K562 treated with DMSO at 1 percent for 4 hours (cell line): ENCODE data around the gene CD93. TPM values are rescaled to one million over a fixed set of nuclear protein-coding genes. Genes with fewer than 3 reads are reported as not detected.

ENCODE experiments used
- total RNA-seq: library from RNA; unstranded; fragments of 300-600 nt; gene quantifications from 2 replicates; pipeline ENCODE4 v1.2.3, GENCODE V29; 2022; ENCODE audit not compliant: insufficient read depth

Gene CD93, protein sequence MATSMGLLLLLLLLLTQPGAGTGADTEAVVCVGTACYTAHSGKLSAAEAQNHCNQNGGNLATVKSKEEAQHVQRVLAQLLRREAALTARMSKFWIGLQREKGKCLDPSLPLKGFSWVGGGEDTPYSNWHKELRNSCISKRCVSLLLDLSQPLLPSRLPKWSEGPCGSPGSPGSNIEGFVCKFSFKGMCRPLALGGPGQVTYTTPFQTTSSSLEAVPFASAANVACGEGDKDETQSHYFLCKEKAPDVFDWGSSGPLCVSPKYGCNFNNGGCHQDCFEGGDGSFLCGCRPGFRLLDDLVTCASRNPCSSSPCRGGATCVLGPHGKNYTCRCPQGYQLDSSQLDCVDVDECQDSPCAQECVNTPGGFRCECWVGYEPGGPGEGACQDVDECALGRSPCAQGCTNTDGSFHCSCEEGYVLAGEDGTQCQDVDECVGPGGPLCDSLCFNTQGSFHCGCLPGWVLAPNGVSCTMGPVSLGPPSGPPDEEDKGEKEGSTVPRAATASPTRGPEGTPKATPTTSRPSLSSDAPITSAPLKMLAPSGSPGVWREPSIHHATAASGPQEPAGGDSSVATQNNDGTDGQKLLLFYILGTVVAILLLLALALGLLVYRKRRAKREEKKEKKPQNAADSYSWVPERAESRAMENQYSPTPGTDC
- total RNA-seq = not detected in 2 replicates

DNA sequence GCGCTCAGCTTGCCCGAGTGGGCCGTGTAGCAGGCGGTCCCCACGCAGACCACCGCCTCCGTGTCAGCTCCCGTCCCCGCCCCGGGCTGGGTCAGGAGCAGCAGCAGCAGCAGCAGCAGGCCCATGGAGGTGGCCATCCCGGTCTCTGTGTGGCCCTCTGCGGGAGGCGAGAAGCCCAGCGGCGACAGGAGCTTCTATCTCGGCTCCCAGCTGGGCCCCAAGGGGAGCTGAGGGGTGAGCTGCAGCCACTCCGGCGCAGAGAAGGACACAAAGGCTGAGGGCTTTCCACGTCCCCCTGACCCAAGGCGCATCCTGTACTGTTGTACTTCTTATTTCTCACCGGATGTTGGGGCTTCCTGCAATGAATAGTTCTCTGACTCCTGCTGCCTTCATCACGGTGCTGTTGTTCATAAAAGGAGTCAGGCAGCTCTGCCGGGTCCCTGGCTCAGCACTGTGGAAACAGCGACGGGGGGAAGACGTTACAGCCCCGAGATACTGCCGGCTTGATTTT is at the start of gene CD93:
Gene CD93, minus strand, starts transcription at position 269 of the 511 bp plus-strand sequence. Its CDS starts 132 bp downstream, at position 137.

DNA sequence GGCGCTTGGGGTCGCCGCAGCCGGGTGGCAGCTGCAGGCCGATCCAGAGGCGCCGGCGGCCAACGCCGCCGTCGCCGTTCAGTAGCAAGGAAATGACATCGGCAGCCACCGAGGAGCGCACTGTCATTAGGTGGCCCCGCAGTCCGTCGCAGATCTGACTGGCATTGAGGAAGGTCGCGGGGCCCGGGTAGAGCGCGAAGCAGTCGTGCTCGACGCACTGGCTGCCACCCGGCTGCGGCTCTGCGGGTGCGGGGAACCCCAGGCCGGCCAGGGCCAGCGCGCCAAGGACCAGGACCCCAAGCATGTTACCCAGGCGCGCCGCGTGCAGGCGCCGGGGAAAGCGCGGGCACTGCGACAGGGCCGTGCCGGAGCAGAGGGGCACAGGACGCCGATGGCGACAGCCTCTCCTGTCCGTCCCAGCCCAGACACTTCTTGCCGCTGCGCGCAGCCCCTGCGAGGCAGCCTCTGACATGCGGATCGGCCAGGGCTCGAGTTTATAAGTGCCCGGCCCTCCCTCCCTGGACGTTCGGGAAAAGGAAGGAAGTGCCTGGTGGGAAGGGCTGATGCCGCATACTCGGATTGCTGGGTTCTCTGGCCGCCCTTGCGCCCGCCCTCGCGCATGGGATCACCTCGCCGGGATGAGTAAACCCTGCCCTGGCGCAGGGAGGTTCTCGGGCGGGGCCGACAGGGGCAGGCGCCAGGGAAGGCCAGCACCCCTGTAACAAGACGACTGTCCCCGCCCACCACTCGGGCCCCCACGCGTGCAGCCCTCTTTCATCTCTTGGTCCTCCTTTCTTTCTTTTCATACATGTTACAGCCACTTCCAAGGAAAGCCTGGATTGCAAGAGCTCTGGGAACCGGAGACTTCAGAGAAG is 36.7 kb downstream of the CD93 start, which contains the start of gene THBD:
Gene THBD, minus strand, starts transcription at position 472 of the 875 bp plus-strand sequence. Its CDS starts 168 bp downstream, at position 304.

DNA sequence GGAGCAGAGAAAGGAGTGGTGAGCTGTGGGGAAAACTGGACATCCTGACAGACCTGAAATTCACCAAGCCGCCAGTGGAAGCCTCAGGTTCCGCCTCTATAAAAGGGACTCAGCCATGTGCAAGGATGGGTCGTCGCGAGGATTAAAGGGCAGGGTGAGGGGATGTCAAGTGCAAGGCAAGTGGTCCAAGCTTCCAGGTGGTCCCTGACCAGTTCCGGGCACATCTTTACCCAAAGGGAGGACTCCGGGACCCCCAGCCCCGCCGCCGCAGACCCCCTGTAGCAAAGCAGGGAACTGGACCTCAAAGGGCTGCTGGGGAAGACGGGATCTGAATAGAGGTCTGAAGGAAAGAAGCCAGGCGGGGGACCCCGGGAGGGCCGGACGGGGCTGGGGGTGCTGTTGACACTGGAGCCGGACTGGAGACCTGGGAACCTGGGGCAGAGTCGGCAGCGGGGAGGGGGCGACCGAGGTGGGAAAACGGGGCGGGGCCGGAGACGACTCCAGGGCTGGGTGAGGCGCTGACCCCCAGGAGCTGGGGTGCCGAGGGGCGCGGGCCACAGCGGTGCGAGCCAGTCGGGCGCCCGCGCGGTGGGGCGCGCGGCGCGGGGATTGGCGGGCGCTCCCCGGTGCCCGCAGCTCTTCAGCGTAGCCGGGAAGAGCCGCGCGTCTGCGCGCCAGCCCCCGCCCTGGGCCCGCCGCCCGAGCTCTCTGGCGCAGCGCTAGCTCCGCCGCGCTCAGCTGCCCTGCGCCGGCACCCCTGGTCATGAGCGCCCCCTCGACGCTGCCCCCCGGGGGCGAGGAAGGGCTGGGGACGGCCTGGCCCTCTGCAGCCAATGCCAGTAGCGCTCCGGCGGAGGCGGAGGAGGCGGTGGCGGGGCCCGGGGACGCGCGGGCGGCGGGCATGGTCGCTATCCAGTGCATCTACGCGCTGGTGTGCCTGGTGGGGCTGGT is 51.1 kb downstream of the CD93 start, which contains the start of gene SSTR4:
Gene SSTR4, plus strand, starts transcription at position 592 of the 951 bp plus-strand sequence. Its CDS starts 172 bp downstream, at position 764.

Other genes starting within 250 kb of the CD93 start
- not detected in 2 replicates for gene SSTR4, start 51.0 kb downstream of the CD93 start, total RNA-seq
- gene THBD, start 36.7 kb downstream of the CD93 start, total RNA-seq = 0.40 and 1.0 TPM in 2 replicates